ENCODE data around the gene UBXN6. TPM values are rescaled to one million over a fixed set of nuclear protein-coding genes. Genes with fewer than 3 reads are reported as not detected.

The UBXN6 gene
- total and polyA plus RNA-seq, 7 donors: 47.1 to 160 (median 96.3) TPM

GRCh38 chr19:4403005-4403761 is 54.4 kb downstream of the UBXN6 start:
- TF ChIP-seq POLR2A (IDR thresholded peaks at IDR 0.05): no peak
- no peak for TF ChIP-seq POLR2AphosphoS5 (IDR thresholded peaks at IDR 0.05)
- no peak for TF ChIP-seq CTCF (IDR thresholded peaks at IDR 0.05)
- no peak for TF ChIP-seq EP300 (IDR thresholded peaks at IDR 0.05)
- no peaks in the 10 kb centered on the region for H3K9me3 ChIP-seq
- 5 to 10% methylated on average over 32 of the region's 32 CpGs for WGBS, 2 donors
- no peak for DNase-seq
- no peaks in the 10 kb centered on the region for H3K36me3 ChIP-seq
- H3K27ac ChIP-seq: peak overlapping the region; percentile 91 to 94 (median 92)
- intact Hi-C loops (cut with DNase I): loop anchor here (2.0 to 5.0 kb wide), 3 partner anchors 76 to 234 kb away; partner anchors contain the start of genes TNFAIP8L1 and YJU2
- no peaks in the 10 kb centered on the region for H3K27me3 ChIP-seq
- peaks cover 0 to 40% (median 38%) of the 10 kb centered on the region in 4 donors for H3K4me1 ChIP-seq
- H3K4me3 ChIP-seq: peak overlapping the region; percentile 47 to 81 (median 74)

- peak within 1 kb of the TSS; percentile 91 to 94 (median 92) for H3K27ac ChIP-seq
- peak; percentile 100 for DNase-seq
- intact Hi-C loops (cut with DNase I): loop anchor here (2.0 to 5.0 kb wide), 3 partner anchors 75 to 235 kb away; partner anchors contain the start of genes TNFAIP8L1 and YJU2
- peak within 1 kb of the TSS; percentile 47 to 81 (median 74) for H3K4me3 ChIP-seq
- no peaks in the 10 kb centered on the region for H3K9me3 ChIP-seq
- H3K36me3 ChIP-seq: no peaks in the 10 kb centered on the region
- WGBS, 2 donors: 0% methylated on average over 84 of the region's 84 CpGs
- H3K4me1 ChIP-seq: peaks cover 0 to 48% (median 45%) of the 10 kb centered on the region in 4 donors
- TF ChIP-seq EP300 (IDR thresholded peaks at IDR 0.05) (peak in 1 of 4 donors; percentile 45), CTCF (IDR thresholded peaks at IDR 0.05) (no peak), POLR2A (IDR thresholded peaks at IDR 0.05) (peak in 1 of 2 donors; percentile 36), POLR2AphosphoS5 (IDR thresholded peaks at IDR 0.05) (peak; percentile 74 to 93 (median 86))
- no peaks in the 10 kb centered on the region for H3K27me3 ChIP-seq
Measured at GRCh38 chr19:4402171-4403004, 55.2 kb downstream of the UBXN6 start, which contains the start of gene CHAF1A. Gene CHAF1A, plus strand, starts transcription at chr19:4402640. Its CDS starts 123 bp downstream, at chr19:4402763.

GRCh38 chr19:4401769-4402170 is 55.8 kb downstream of the UBXN6 start:
- no peak for DNase-seq
- no peaks in the 10 kb centered on the region for H3K9me3 ChIP-seq
- WGBS, 2 donors: 0 to 1% methylated on average over 8 of the region's 8 CpGs
- H3K4me3 ChIP-seq: peak overlapping the region; percentile 15 to 81 (median 74)
- H3K27me3 ChIP-seq: no peaks in the 10 kb centered on the region
- H3K36me3 ChIP-seq: no peaks in the 10 kb centered on the region
- H3K4me1 ChIP-seq: peaks cover 0 to 54% (median 51%) of the 10 kb centered on the region in 4 donors
- TF ChIP-seq CTCF (IDR thresholded peaks at IDR 0.05) (no peak), POLR2A (IDR thresholded peaks at IDR 0.05) (no peak), POLR2AphosphoS5 (IDR thresholded peaks at IDR 0.05) (no peak), EP300 (IDR thresholded peaks at IDR 0.05) (no peak)
- H3K27ac ChIP-seq: peak overlapping the region; percentile 91 to 94 (median 92)
- intact Hi-C loops (cut with DNase I): loop anchor here (2.0 to 5.0 kb wide), 4 partner anchors 59 to 236 kb away; partner anchors contain the start of genes MPND, TNFAIP8L1 and YJU2

GRCh38 chr19:4400135-4400936 is 57.3 kb downstream of the UBXN6 start, which contains the start of gene SH3GL1:
Gene SH3GL1, minus strand, starts transcription at chr19:4400547. Its CDS starts 179 bp downstream, at chr19:4400368.
- intact Hi-C loops (cut with DNase I): loop anchor here (2.0 to 5.0 kb wide), 3 partner anchors 58 to 237 kb away; partner anchors contain the start of genes MPND and TNFAIP8L1
- no peaks in the 10 kb centered on the region for H3K27me3 ChIP-seq
- H3K4me3 ChIP-seq: peak within 1 kb of the TSS; percentile 91 to 98 (median 96)
- TF ChIP-seq POLR2AphosphoS5 (IDR thresholded peaks at IDR 0.05) (peak in 3 of 4 donors; percentile 43 to 80 (median 66)), EP300 (IDR thresholded peaks at IDR 0.05) (peak in 1 of 4 donors; percentile 17), POLR2A (IDR thresholded peaks at IDR 0.05) (no peak), CTCF (IDR thresholded peaks at IDR 0.05) (peak; percentile 77 to 97 (median 88))
- DNase-seq: peak; percentile 98
- 1% methylated on average over 90 of the region's 90 CpGs for WGBS, 2 donors
- H3K27ac ChIP-seq: peak within 1 kb of the TSS; percentile 94 to 97 (median 96)
- H3K36me3 ChIP-seq: peaks cover 0 to 8% (median under 1%) of the 10 kb centered on the region in 4 donors
- no peaks in the 10 kb centered on the region for H3K9me3 ChIP-seq
- peaks cover 0 to 58% (median 55%) of the 10 kb centered on the region in 4 donors for H3K4me1 ChIP-seq
